Activated naive CD4-positive, alpha-beta T cell treated with anti-CD3 and anti-CD28 coated beads, Interleukin-2, amount 10 ng/mL, durations not matched to agents 7 days and 5 days (primary cell): ENCODE data around the gene CASP1.

Experiments used
- CTCF ChIA-PET: fragments of 350-600 bp; sonication (Branson Sonifier 250); formaldehyde crosslinking; loops from one replicate; lab custom pipeline; 2021; ENCODE audit warnings: antibody characterized with exemption; lab: Charles Lee
- DNase-seq: peaks from one replicate; pipeline ENCODE4 v3.0.0-alpha.2; 2020
- H3K27ac Mint-ChIP-seq: one replicate; pipeline ENCODE4 v1.8.0; 2021; ENCODE audit warnings: mild to moderate bottlenecking, moderate library complexity, mixed read lengths
- H3K27me3 Mint-ChIP-seq: one replicate; pipeline ENCODE4 v1.8.0; 2021; ENCODE audit warnings: mild to moderate bottlenecking, mixed read lengths
- H3K36me3 Mint-ChIP-seq: one replicate; pipeline ENCODE4 v1.8.0; 2021; ENCODE audit warnings: mixed read lengths
- H3K4me1 Mint-ChIP-seq: one replicate; pipeline ENCODE4 v1.8.0; 2021; ENCODE audit warnings: mixed read lengths
- H3K4me3 Mint-ChIP-seq: one replicate; pipeline ENCODE4 v1.8.0; 2021; ENCODE audit warnings: mild to moderate bottlenecking, moderate library complexity, mixed read lengths
- H3K9me3 Mint-ChIP-seq: one replicate; pipeline ENCODE4 v1.8.0; 2021; ENCODE audit warnings: mixed read lengths

CASP1 gene

GRCh38 chr11:104991994-104992393 lies 43.0 kb downstream of the CASP1 start:
- no peak overlapping the region for H3K27ac Mint-ChIP-seq
- CTCF ChIA-PET = no interaction called here
- DNase-seq = no peak
- H3K9me3 Mint-ChIP-seq = peaks cover 2% of the 10 kb centered on the region
- H3K4me3 Mint-ChIP-seq = no peak overlapping the region
- no peaks in the 10 kb centered on the region for H3K27me3 Mint-ChIP-seq
- peaks cover 16% of the 10 kb centered on the region for H3K4me1 Mint-ChIP-seq
- H3K36me3 Mint-ChIP-seq = no peaks in the 10 kb centered on the region

GRCh38 chr11:104984808-104985207 lies 50.1 kb downstream of the CASP1 start:
- Mint-ChIP-seq H3K4me1 (no peaks in the 10 kb centered on the region), H3K4me3 (no peak overlapping the region), H3K9me3 (peaks cover 2% of the 10 kb centered on the region), H3K27ac (no peak overlapping the region), H3K36me3 (no peaks in the 10 kb centered on the region), H3K27me3 (no peaks in the 10 kb centered on the region)
- CTCF ChIA-PET = interaction anchor here (0.6 kb wide), 1 partner anchor 14 kb away, joined by 3 read pairs; no protein-coding TSS in a partner anchor
- no peak for DNase-seq

- no peaks in the 10 kb centered on the region for H3K27me3 Mint-ChIP-seq
- no peak for DNase-seq
- H3K4me3 Mint-ChIP-seq = no peak overlapping the region
Measured at GRCh38 chr11:104979839-104980238, 55.1 kb downstream of the CASP1 start.

More at GRCh38 chr11:104979839-104980238, 55.1 kb downstream of the CASP1 start:
- H3K4me1 Mint-ChIP-seq = no peaks in the 10 kb centered on the region
- no peaks in the 10 kb centered on the region for H3K36me3 Mint-ChIP-seq
- peaks cover 4% of the 10 kb centered on the region for H3K9me3 Mint-ChIP-seq
- no peak overlapping the region for H3K27ac Mint-ChIP-seq
- CTCF ChIA-PET = no interaction called here
